ENCODE data around the gene CAPN15. TPM values are rescaled to one million over a fixed set of nuclear protein-coding genes. Genes with fewer than 3 reads are reported as not detected.

Gene CAPN15
- total RNA-seq, 1 experiment from 2014 or later: 76.4 TPM

- Histone ChIP-seq H3K79me2 (ENCODE audit: insufficient read depth, low read length) (no peaks in the 10 kb centered on the region), H3K9ac (ENCODE audit: extremely low read depth, insufficient read length, low read length) (no peak overlapping the region), H3K23me2 (ENCODE audit: insufficient read length, low read depth, low read length, poor library complexity, severe bottlenecking) (no peaks in the 10 kb centered on the region), H4K20me1 (ENCODE audit: control insufficient read depth, insufficient read depth, insufficient read length) (no peaks in the 10 kb centered on the region), H2AK5ac (ENCODE audit: insufficient read length, low read length) (no peak overlapping the region), H3K79me1 (ENCODE audit: insufficient read depth, low read depth, low read length, poor library complexity, severe bottlenecking) (no peaks in the 10 kb centered on the region), H4K5ac (ENCODE audit: insufficient read length, low read depth, low read length) (no peak overlapping the region), H2BK5ac (ENCODE audit: insufficient read length, low read length) (no peak overlapping the region), H4K8ac (replicated peaks; ENCODE audit: insufficient read length, low read depth, low read length) (no peak overlapping the region), H3K23ac (ENCODE audit: insufficient read length, low read depth, low read length) (no peak overlapping the region), H2BK15ac (ENCODE audit: low read depth, low read length) (no peak overlapping the region), H3K9me3 (ENCODE audit: control insufficient read depth, low read depth, low read length) (no peaks in the 10 kb centered on the region), H3K4ac (ENCODE audit: low read depth, low read length) (no peak overlapping the region), H3K27me3 (ENCODE audit: insufficient read depth, low read length) (no peaks in the 10 kb centered on the region), H3K18ac (ENCODE audit: insufficient read length, low read depth, low read length) (no peak overlapping the region), H3K27ac (ENCODE audit: insufficient read length, low read depth, low read length) (no peak overlapping the region), H3K4me2 (ENCODE audit: insufficient read depth, insufficient read length, low read length) (no peak overlapping the region), H2BK20ac (ENCODE audit: low read depth, low read length, poor library complexity, severe bottlenecking) (no peak overlapping the region), H2BK120ac (ENCODE audit: low read depth, low read length, poor library complexity, severe bottlenecking) (no peak overlapping the region), H4K91ac (ENCODE audit: insufficient read length, low read depth, low read length) (no peak overlapping the region), H3K56ac (ENCODE audit: insufficient read length, low read depth, low read length) (no peak overlapping the region), H3T11ph (ENCODE audit: low read length) (no peak overlapping the region), H2BK12ac (ENCODE audit: insufficient read length, low read depth, low read length) (no peak overlapping the region), H3K14ac (ENCODE audit: insufficient read depth, low read length) (no peak overlapping the region), H2AFZ (ENCODE audit: low read length) (no peak overlapping the region), H3K4me1 (ENCODE audit: insufficient read depth, low read length) (no peaks in the 10 kb centered on the region)
- no peaks in the 10 kb centered on the region for H3K4me1 Mint-ChIP-seq
- H3K4me3 Mint-ChIP-seq: no peak overlapping the region
- WGBS (ENCODE audit: extremely low coverage, insufficient read length, low lambda C conversion rate): no CpG with 5 or more reads among the region's 28 CpGs
- no peaks in the 10 kb centered on the region for H3K27me3 Mint-ChIP-seq (ENCODE audit: low read depth)
- no peaks in the 10 kb centered on the region for H3K9me3 Mint-ChIP-seq
- H3K36me3 Mint-ChIP-seq (ENCODE audit: insufficient read depth in 1 of 3, low read depth in 3 of 3): peaks cover 0 to 8% (median 2%) of the 10 kb centered on the region in 3 experiments; a peak in 2 of 7 replicates
- DNase-seq: no peak
- no peak for TF ChIP-seq CTCF (conservative IDR thresholded peaks at IDR 0.05)
- no peak overlapping the region for H3K27ac Mint-ChIP-seq
These were observed 23.7 kb downstream of the CAPN15 start for GRCh38 chr16:551210-551609.

Data from H9 (cell line).